Measurements from ENCODE around the gene BTG1. TPM values are rescaled to one million over a fixed set of nuclear protein-coding genes. Genes with fewer than 3 reads are reported as not detected.

The BTG1 gene
- total RNA-seq, 1 donor from 2014 or later = 45.1 TPM

GRCh38 chr12:92143258-92143657, 2.4 kb downstream of the BTG1 start:
- Histone ChIP-seq H3K4me2 (peak overlapping the region; percentile 88), H4K20me1 (ENCODE audit: low read depth) (peaks cover 70% of the 10 kb centered on the region), H3K27me3 (no peaks in the 10 kb centered on the region), H3K4me3 (peak overlapping the region; percentile 94), H3K79me2 (ENCODE audit: low read depth) (peaks cover 93% of the 10 kb centered on the region), H3K36me3 (peaks cover 30% of the 10 kb centered on the region), H2AFZ (replicated peaks) (no peak overlapping the region), H3K9ac (peak overlapping the region; percentile 30), H3K4me1 (peaks cover 28% of the 10 kb centered on the region), H3F3A (ENCODE audit: low read depth) (peaks cover 16% of the 10 kb centered on the region), H3K27ac (no peak overlapping the region), H3K9me3 (ENCODE audit: low read depth) (no peaks in the 10 kb centered on the region)
- Mint-ChIP-seq H3K27ac (no peak overlapping the region), H3K4me1 (peaks cover 52% of the 10 kb centered on the region), H3K9me3 (no peaks in the 10 kb centered on the region), H3K27me3 (ENCODE audit: insufficient read depth, low read depth) (peaks cover 7% of the 10 kb centered on the region), H3K4me3 (peak overlapping the region; percentile 99), H3K36me3 (peaks cover 25% of the 10 kb centered on the region)
- DNase-seq (ENCODE audit: low spot score) = no peak
- TF ChIP-seq EZH2 (IDR thresholded peaks at IDR 0.05) (no peak), EZH2phosphoT487 (IDR thresholded peaks at IDR 0.05) (no peak), CTCF (IDR thresholded peaks at IDR 0.05) (no peak)

- peaks cover 79% of the 10 kb centered on the region for H4K20me1 ChIP-seq (ENCODE audit: low read depth)
- peak overlapping the region; percentile 31 for H3K9ac ChIP-seq
- no peak for TF ChIP-seq EZH2 (IDR thresholded peaks at IDR 0.05)
- no peak for TF ChIP-seq CTCF (IDR thresholded peaks at IDR 0.05)
- no peak for TF ChIP-seq EZH2phosphoT487 (IDR thresholded peaks at IDR 0.05)
- Mint-ChIP-seq H3K4me1 (peaks cover 54% of the 10 kb centered on the region), H3K36me3 (peaks cover 29% of the 10 kb centered on the region), H3K9me3 (no peaks in the 10 kb centered on the region), H3K27me3 (ENCODE audit: insufficient read depth, low read depth) (peaks cover 7% of the 10 kb centered on the region), H3K4me3 (peak overlapping the region; percentile 99), H3K27ac (no peak overlapping the region)
- peaks cover 30% of the 10 kb centered on the region for H3K36me3 ChIP-seq
- H3K9me3 ChIP-seq (ENCODE audit: low read depth) = no peaks in the 10 kb centered on the region
- H3K79me2 ChIP-seq (ENCODE audit: low read depth) = peaks cover 94% of the 10 kb centered on the region
- peak overlapping the region; percentile 88 for H3K4me2 ChIP-seq
- no peaks in the 10 kb centered on the region for H3K27me3 ChIP-seq
- H3F3A ChIP-seq (ENCODE audit: low read depth) = peaks cover 16% of the 10 kb centered on the region
- H3K27ac ChIP-seq = no peak overlapping the region
- H2AFZ ChIP-seq (replicated peaks) = no peak overlapping the region
- no peak for DNase-seq (ENCODE audit: low spot score)
- H3K4me3 ChIP-seq = peak overlapping the region; percentile 94
- H3K4me1 ChIP-seq = peaks cover 30% of the 10 kb centered on the region
Measured at GRCh38 chr12:92142251-92142926, 3.3 kb downstream of the BTG1 start.

GRCh38 chr12:92141591-92142121, 4.0 kb downstream of the BTG1 start:
- H3K27ac ChIP-seq = no peak overlapping the region
- peaks cover 94% of the 10 kb centered on the region for H3K79me2 ChIP-seq (ENCODE audit: low read depth)
- Mint-ChIP-seq H3K9me3 (no peaks in the 10 kb centered on the region), H3K4me1 (peaks cover 55% of the 10 kb centered on the region), H3K27ac (no peak overlapping the region), H3K4me3 (peak overlapping the region; percentile 99), H3K27me3 (ENCODE audit: insufficient read depth, low read depth) (peaks cover 7% of the 10 kb centered on the region), H3K36me3 (peaks cover 29% of the 10 kb centered on the region)
- peaks cover 31% of the 10 kb centered on the region for H3K4me1 ChIP-seq
- H3K9ac ChIP-seq = peak overlapping the region; percentile 31
- no peak overlapping the region for H2AFZ ChIP-seq (replicated peaks)
- H3K4me3 ChIP-seq = peak overlapping the region; percentile 94
- H3K27me3 ChIP-seq = no peaks in the 10 kb centered on the region
- DNase-seq (ENCODE audit: low spot score) = no peak
- peaks cover 86% of the 10 kb centered on the region for H4K20me1 ChIP-seq (ENCODE audit: low read depth)
- H3K9me3 ChIP-seq (ENCODE audit: low read depth) = no peaks in the 10 kb centered on the region
- TF ChIP-seq EZH2 (IDR thresholded peaks at IDR 0.05) (no peak), CTCF (IDR thresholded peaks at IDR 0.05) (no peak), EZH2phosphoT487 (IDR thresholded peaks at IDR 0.05) (no peak)
- peaks cover 13% of the 10 kb centered on the region for H3F3A ChIP-seq (ENCODE audit: low read depth)
- peaks cover 30% of the 10 kb centered on the region for H3K36me3 ChIP-seq
- peak overlapping the region; percentile 88 for H3K4me2 ChIP-seq
